RWPE1 (cell line): Measurements from ENCODE around the gene ZNF519.

Experiments
- CTCF ChIA-PET: fragments of 350-600 bp; sonication (Branson Sonifier 250); formaldehyde crosslinking; extraction: SDS; loops from one replicate; lab custom pipeline; 2021; lab: Yijun Ruan, JAX
- POLR2A ChIA-PET: fragments of 400-600 bp; formaldehyde crosslinking; extraction: SDS; loops from one replicate; lab custom pipeline; 2020; ENCODE audit warnings: antibody characterized with exemption; ENCODE audit not compliant: low non-redundant PET; lab: Yijun Ruan, JAX
- DNase-seq: peaks from one replicate; pipeline ENCODE4 v3.0.0; 2012; ENCODE audit warnings: low spot score
- H3K27ac ChIP-seq: fragments of 450-650 bp; 2 replicates; pipeline ENCODE4 v1.5.1; 2017
- TF ChIP-seq, protein P1 (sequence below): fragments of 450-650 bp; conservative IDR thresholded peaks from 2 replicates; pipeline ENCODE4 v1.5.1; 2017; ENCODE audit warnings: low read depth, mild to moderate bottlenecking

Gene ZNF519

DNA sequence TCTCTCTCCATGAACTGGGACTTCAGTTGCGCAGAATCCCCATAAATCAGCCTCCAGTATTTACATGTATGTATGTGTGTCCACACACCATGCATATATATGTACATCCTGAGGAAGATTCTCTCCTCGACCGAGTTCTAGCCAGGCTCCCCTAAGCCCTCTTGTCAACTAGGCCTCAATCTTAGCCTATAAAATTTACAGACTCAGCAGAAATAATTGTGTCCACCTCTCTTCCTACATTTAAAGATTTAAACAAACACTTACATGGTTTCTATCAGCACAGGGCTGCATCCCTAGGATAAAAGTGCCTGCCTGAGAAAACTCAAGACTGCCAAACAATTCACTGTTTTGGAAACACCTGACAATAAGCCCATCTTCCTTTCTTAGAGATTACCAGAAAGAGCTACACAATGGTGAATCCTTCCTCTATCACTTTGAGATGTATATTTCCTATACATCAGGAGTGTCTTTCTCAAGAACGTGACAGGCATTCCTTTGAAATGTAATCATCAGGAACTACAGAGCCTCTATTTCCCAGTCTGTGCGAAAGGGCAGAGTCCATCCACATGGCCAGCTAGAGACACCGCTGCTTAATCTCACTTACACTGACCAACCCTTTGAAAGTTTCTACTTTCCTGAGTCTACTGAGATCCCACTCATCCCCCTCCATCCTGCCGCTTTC, 39.5 kb downstream of the ZNF519 start:
- ChIA-PET CTCF (interaction anchor here (0.6 kb wide), 1 partner anchor 64 kb away, joined by 3 read pairs; no protein-coding TSS in a partner anchor), POLR2A (no interaction called here)
- TF ChIP-seq, protein P1, sequence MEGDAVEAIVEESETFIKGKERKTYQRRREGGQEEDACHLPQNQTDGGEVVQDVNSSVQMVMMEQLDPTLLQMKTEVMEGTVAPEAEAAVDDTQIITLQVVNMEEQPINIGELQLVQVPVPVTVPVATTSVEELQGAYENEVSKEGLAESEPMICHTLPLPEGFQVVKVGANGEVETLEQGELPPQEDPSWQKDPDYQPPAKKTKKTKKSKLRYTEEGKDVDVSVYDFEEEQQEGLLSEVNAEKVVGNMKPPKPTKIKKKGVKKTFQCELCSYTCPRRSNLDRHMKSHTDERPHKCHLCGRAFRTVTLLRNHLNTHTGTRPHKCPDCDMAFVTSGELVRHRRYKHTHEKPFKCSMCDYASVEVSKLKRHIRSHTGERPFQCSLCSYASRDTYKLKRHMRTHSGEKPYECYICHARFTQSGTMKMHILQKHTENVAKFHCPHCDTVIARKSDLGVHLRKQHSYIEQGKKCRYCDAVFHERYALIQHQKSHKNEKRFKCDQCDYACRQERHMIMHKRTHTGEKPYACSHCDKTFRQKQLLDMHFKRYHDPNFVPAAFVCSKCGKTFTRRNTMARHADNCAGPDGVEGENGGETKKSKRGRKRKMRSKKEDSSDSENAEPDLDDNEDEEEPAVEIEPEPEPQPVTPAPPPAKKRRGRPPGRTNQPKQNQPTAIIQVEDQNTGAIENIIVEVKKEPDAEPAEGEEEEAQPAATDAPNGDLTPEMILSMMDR, result no peak
- no peak overlapping the region for H3K27ac ChIP-seq
- DNase-seq, result no peak

- H3K27ac ChIP-seq, result no peak overlapping the region
- DNase-seq, result no peak
- TF ChIP-seq, protein P1, result no peak
- ChIA-PET POLR2A (no interaction called here), CTCF (interaction anchor here (0.6 kb wide), 1 partner anchor 14 kb away, joined by 6 read pairs; no protein-coding TSS in a partner anchor)
These were observed 42.5 kb downstream of the ZNF519 start for GRCh38 chr18:14089781-14090180.

- POLR2A ChIA-PET, result no interaction called here
- no peak for DNase-seq
- TF ChIP-seq, protein P1, result no peak
- CTCF ChIA-PET, result interaction anchor here (0.6 kb wide), 1 partner anchor 14 kb away, joined by 6 read pairs; no protein-coding TSS in a partner anchor
- no peak overlapping the region for H3K27ac ChIP-seq
These were observed 43.0 kb downstream of the ZNF519 start for GRCh38 chr18:14089191-14089590.

DNA sequence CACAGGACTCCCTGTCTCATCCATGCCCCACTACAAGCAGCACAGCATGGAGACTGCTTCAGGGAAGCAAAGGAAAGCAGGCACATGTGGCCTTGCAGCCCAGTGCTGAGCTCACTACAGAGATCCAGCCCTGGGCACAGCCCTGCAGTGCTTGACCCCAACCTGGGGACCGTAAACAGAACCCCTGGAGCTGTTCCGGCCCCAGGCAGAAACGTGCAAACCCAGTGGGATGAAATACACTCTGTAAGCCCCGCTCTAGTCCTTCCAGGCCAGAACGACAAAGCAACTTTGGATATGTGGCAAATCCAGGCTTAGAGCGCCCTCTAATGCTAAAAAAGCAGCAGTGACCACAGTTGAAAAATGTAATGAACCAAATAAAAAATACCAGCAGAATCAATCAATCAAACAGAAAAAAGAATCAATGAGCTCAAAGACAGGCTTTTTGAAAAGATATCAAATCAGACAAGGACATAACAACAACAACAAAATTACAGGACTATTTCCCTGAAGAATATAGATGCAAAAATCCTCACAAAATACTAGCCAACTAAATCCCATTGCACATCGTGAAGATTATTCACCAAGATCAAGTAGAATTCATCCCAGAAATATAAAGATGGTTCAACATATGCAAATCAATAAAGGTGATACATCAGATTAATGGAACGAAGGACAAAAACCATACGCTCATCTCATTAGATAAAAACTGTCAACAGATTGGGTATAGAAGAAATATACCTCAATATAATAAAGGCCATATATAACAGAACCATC, 45.6 kb downstream of the ZNF519 start:
- DNase-seq, result no peak
- H3K27ac ChIP-seq, result no peak overlapping the region
- ChIA-PET POLR2A (no interaction called here), CTCF (interaction anchor here (0.7 to 1.1 kb wide), 4 partner anchors 20 to 663 kb away, joined by 3 to 4 read pairs (median 3); no protein-coding TSS in a partner anchor)
- TF ChIP-seq, protein P1, result peak; percentile 29; the same call in 1 of the 2 replicates

DNA sequence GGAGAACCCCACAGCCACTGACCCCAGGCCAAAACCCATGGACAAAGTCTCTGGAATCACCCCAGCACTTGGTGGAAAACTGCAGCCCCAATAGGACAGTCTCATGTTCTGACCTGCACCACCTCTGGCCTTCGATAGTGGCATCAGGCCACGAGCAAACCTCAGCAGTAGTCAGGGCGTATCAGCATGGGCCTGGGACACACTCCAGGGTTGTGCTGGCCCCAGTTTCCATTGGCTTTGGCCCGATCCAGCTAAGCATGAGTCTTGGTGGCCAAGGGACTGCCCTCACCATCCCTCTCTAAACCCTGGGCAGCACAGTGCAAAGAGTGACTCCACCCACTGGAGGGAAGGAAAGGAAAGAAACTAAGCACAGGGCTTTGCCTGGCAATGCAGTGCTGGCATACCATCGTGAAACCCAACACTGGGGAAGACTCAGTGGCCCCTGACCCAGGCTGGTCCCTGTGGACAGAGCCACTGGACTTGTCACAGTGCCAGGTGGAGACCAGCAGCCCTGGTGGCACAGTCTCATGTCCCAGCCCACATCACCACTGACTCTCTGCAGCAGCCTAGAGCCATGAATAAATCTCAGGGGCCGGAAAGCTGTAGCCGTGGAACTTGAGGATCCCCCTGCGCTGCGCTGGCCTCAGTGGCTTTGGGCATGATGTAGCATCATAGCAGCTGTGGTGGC, 46.3 kb downstream of the ZNF519 start:
- ChIA-PET CTCF (interaction anchor here (0.7 kb wide), 1 partner anchor 474 kb away, joined by 3 read pairs; no protein-coding TSS in a partner anchor), POLR2A (no interaction called here)
- no peak for DNase-seq
- no peak overlapping the region for H3K27ac ChIP-seq
- TF ChIP-seq, protein P1, result no peak

DNA sequence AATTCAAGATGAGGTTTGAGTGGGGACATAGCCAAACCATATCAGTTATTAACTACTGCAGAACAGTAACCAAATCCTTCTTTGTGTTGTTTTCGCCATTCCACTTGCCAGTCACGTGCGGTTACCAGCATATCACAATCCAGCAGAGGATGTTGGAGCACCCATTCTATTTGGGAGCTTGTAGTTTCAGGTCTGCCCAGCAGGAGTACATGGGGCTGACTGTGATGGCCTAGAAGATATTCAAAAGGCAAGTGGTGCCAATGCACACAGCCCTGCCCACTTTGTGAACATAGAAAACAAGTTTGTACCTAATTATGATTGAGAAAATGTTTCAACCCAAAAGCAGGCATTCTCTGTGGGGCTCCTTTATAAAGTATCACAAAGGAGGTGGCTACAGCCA, 57.0 kb downstream of the ZNF519 start:
- ChIA-PET CTCF (interaction anchor here (0.7 kb wide), 1 partner anchor 14 kb away, joined by 6 read pairs; no protein-coding TSS in a partner anchor), POLR2A (no interaction called here)
- DNase-seq, result no peak
- H3K27ac ChIP-seq, result no peak overlapping the region
- TF ChIP-seq, protein P1, result no peak
